Left lobe of liver (tissue), 2 donors: ENCODE data around the gene MUC2. TPM values are rescaled to one million over a fixed set of nuclear protein-coding genes. Genes with fewer than 3 reads are reported as not detected.

Source experiments
- ATAC-seq: fragments of 200-7000 bp; cut with Tn5 transposase; one replicate; pipeline ENCODE4 v1.9.1; 2020; ENCODE audit warnings: mild to moderate bottlenecking, moderate library complexity
- DNase-seq: peaks from one replicate; pipeline ENCODE4 v3.0.0-alpha.2; 2020; ENCODE audit warnings: low spot score
- total RNA-seq: library from RNA; stranded (reverse); gene quantifications from one replicate; pipeline ENCODE4 v1.2.1, GENCODE V29; 2021
- donor health status: DM: no; HTN: no; CAD: no; lungs with moderate emphysema.
- donor health status: DM: no; HTN: yes; CAD: no.

MUC2 gene
- total RNA-seq, 1 donor from 2014 or later: 0.38 TPM

DNA sequence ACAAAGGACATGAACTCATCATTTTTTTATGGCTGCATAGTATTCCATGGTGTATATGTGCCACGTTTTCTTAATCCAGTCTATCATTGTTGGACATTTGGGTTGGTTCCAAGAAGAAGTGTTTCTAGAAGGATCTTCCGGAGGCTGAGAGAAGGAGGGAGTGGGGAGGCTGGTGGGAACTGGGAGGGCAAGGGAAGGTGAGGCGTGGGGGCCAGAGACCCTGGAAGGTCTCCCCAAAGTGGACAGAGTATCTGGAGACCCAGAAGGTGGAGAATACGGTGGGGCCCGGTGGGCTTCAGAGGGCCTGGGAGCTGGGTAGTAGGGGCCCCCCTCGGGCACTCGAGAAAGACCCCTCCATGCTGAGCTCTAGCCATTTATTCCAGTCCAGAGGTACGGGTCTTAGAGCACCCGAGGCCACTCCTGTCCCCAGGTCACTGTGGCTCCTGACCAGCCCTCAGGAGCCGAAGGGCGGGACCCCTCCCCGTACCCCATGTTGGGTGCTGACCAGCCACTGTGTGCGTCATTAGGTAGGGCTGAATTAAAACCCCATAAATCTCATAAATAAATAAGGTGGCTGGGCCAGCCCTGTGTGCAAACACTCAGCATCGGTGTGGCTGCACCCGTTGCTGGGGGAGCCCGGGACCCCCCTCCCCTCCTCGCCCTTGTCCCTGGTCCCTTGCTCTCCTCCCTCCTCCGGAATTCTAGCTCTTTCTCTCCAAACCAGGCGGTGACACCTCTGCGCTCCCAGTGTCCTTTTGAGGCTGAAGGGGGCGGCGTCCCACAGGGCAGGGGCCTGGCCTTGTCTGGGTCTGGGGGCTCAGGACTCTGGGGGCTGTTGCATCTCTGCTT is 44.3 kb downstream of the MUC2 start:
- ATAC-seq (no peak), DNase-seq (peak; percentile 35)

DNA sequence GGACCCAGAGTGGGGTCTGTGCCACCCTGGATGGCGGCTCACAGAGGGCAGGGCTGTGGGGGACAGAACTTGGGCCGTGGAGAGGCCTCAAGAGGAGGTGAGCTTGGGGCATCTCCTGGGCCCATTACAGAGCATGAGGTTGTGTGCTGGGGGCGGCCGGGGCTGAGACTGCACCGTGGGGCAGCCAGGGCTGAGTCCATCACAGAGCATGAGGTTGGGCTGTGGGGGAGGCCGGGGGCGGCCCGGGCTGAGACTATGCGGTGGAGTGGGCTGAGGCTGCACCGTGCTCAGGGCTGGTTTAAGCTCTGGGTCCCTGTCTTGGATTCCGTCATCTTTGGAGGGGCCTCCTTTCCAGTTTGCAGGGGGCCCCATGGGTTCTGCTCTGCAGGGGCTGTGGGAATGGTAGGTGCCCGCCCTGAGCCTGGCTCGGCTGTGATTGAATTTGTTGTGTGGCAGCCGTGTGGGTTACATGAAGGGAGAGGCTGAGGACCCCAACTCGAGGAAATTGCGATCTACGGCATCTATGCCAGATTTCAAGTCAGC is 45.0 kb downstream of the MUC2 start:
- no peak for DNase-seq

DNA sequence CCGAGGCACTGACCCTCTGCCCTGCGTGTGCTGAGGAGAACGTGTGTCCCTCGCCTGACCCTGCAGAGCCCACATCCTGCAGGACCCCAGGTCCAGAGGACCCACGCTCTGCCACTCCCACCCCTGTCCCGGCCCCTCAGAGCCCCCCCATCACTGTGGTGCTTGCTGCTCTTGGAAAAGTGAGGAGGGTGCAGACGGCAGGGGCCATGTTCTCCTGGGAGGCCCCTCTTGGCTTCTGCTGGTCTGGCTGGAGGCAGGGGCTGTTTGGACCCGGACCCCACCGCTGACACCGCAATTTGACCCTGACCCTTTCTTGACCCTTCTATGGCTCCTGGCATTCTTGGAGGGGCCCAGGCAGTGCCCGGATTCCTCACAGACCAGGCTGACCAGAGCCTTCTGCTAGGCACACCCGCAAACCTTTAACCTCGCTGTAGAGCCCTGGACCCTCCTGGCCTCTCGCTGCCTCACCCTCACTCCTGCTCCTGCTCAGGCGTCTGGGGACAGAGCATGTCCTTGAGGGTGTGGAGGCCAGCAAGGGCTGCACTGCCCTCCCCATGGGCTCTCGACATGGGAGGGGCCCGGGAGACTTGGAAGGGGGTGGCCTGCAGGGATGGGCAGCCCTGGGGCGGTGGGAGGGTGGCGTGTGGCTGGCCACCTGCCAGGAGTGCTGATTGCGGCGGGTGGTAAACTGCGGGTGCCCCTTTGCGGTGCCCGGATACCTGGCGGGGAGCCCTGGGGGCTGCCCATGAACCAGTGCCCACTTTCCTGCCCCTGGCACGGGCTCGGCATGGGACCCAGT is 46.1 kb downstream of the MUC2 start:
- DNase-seq (no peak), ATAC-seq (no peak)

More for the DNA sequence above, 45.0 kb downstream of the MUC2 start:
- ATAC-seq: no peak

- DNase-seq (no peak), ATAC-seq (no peak)
Measured at GRCh38 chr11:1121331-1121812, 46.7 kb downstream of the MUC2 start.

DNA sequence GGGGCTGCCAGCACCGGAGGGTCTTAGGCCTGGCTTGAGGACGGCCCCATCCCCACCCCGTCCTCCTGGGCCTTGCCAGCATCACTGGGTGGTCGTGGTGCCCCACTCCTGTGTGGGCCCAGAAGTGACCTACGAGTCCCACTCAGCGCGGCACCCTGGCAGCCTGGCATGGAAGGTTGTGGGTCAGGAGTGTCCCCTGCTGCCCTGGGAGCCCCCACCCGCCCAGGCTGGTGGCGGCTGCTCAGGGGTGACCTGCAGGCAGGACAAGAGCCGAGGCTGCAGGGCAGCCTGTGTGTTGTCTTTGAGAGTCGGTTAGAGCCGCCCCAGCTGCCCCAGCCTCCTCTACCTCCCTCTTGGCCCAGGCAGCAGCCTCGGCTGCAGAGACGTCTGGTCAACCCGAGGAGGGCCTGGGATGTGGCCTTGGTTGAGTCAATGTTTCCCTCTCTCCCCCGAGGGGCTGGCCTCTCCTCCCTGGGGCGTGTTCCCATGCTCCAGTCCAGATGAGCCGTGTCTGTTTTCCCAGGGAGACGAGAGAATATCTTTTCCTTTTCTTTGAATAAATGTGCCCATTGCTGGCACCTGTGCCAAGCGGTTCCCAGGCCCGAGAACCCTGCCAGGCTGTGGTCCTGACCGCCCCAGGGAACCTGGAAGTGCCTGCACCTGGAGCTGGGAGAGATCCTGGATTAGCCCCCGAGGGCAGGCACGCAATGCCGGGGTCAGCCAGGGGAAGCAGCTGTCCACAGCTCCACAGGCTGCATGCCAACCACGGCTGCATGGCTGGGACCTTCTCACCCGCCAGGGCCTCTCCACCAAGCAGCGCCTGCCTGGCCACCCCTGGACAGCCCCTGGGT is 47.4 kb downstream of the MUC2 start:
- DNase-seq (no peak), ATAC-seq (no peak)

DNA sequence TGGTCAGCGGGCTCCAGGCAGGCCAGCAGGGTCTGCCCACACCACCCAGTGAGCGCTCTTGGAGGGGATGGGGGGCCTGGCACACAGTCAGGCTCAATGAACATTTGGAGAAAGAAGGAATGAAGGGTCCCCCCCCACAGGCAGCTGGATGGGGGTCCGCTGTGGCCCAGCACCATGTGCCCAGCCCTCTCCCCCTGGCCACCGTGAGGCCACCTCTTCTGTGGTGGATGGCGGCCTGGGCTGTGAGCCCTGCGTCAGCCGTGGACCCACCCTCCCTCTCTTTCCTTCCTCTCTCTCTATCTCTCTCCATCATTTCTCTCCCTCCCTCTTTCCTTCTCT is 48.0 kb downstream of the MUC2 start:
- ATAC-seq: no peak
- no peak for DNase-seq

GRCh38 chr11:1123970-1124369 is 49.3 kb downstream of the MUC2 start:
- DNase-seq (no peak), ATAC-seq (no peak)

Other genes starting within 250 kb of the MUC2 start
- 3.5 TPM for gene CRACR2B, start 247.0 kb upstream of the MUC2 start, total RNA-seq
- gene CD151, start 241.9 kb upstream of the MUC2 start, total RNA-seq: 120 TPM
- 81.5 TPM for gene POLR2L, start 232.3 kb upstream of the MUC2 start, total RNA-seq
- 17.1 TPM for gene TSPAN4, start 232.0 kb upstream of the MUC2 start, total RNA-seq
- 146 TPM for gene CHID1, start 164.1 kb upstream of the MUC2 start, total RNA-seq
- 53.7 TPM for gene AP2A2, start 149.0 kb upstream of the MUC2 start, total RNA-seq
- gene MUC6, start 38.2 kb upstream of the MUC2 start, total RNA-seq: 1.0 TPM
- gene MUC5AC, start 83.1 kb downstream of the MUC2 start, total RNA-seq: 0.03 TPM
- gene MUC5B, start 148.2 kb downstream of the MUC2 start, total RNA-seq: 4.1 TPM
- 128 TPM for gene TOLLIP, start 234.8 kb downstream of the MUC2 start, total RNA-seq